NCI-H2227 treated with DMSO at 0.1 percent for 48 hours (cell line): ENCODE results near the gene NUP107.

Experiments
- DNase-seq: peaks from one replicate; lab custom pipeline; 2025; lab: John Stamatoyannopoulos, UW

Gene NUP107

GRCh38 chr12:68775121-68775630 lies 88.4 kb downstream of the NUP107 start:
- DNase-seq, result no peak

- DNase-seq, result no peak
Observed at GRCh38 chr12:68776976-68777610, 90.3 kb downstream of the NUP107 start.

GRCh38 chr12:68779280-68779679 lies 92.5 kb downstream of the NUP107 start:
- DNase-seq, result no peak

GRCh38 chr12:68780731-68781130 lies 94.0 kb downstream of the NUP107 start:
- DNase-seq, result no peak

- DNase-seq, result no peak
Observed at GRCh38 chr12:68781728-68782127, 95.0 kb downstream of the NUP107 start.

GRCh38 chr12:68784015-68784414 lies 97.2 kb downstream of the NUP107 start:
- no peak for DNase-seq

GRCh38 chr12:68785358-68785757 lies 98.6 kb downstream of the NUP107 start:
- no peak for DNase-seq

GRCh38 chr12:68785823-68786222 lies 99.0 kb downstream of the NUP107 start:
- DNase-seq, result no peak

GRCh38 chr12:68786929-68787328 lies 100.2 kb downstream of the NUP107 start:
- no peak for DNase-seq

GRCh38 chr12:68788554-68789143 lies 101.9 kb downstream of the NUP107 start:
- no peak for DNase-seq

GRCh38 chr12:68789144-68789878 lies 102.5 kb downstream of the NUP107 start:
- DNase-seq, result no peak

- no peak for DNase-seq
Observed at GRCh38 chr12:68790081-68790951, 103.5 kb downstream of the NUP107 start.

- no peak for DNase-seq
Observed at GRCh38 chr12:68790952-68791234, 104.1 kb downstream of the NUP107 start.

- DNase-seq, result no peak
Observed at GRCh38 chr12:68791897-68792481, 105.2 kb downstream of the NUP107 start.

- DNase-seq, result peak; percentile 5
Observed at GRCh38 chr12:68792952-68793351, 106.2 kb downstream of the NUP107 start.

GRCh38 chr12:68793436-68793835 lies 106.7 kb downstream of the NUP107 start:
- DNase-seq, result no peak

- no peak for DNase-seq
Observed at GRCh38 chr12:68793975-68794652, 107.3 kb downstream of the NUP107 start.

- no peak for DNase-seq
Observed at GRCh38 chr12:68794653-68795251, 108.0 kb downstream of the NUP107 start.
